ENCODE results near the gene KDM4B. TPM values are rescaled to one million over a fixed set of nuclear protein-coding genes. Genes with fewer than 3 reads are reported as not detected.

KDM4B gene
- total and polyA plus RNA-seq, 2 of the 8 experiments (the other 6 are each of a cell fraction or from before 2014, with no cell fraction given) = 12.0 to 31.9 TPM

DNA sequence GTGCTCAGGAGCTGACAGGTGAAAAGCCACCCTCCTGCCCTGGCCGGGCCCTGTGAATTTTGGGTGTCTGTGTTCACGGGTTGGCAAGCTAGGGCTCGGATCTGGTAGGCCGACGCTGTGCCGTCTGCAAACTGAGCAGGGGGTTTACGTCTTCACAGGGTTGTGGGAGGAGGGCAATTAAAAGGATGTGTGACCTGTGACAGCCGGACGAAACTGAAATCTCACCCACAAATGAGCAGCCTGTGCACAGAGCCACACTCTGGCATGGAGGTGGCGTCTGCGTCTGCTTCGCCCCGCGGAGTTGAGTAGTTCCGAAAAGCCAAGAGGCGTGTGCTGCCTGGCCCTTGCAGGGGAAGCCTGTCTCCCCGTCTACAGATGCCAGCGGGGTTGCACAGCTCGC is 117.3 kb downstream of the KDM4B start:
- H2AFZ ChIP-seq (ENCODE audit: low read length) = no peak overlapping the region
- H3K23me2 ChIP-seq (ENCODE audit: low read depth, low read length) = no peaks in the 10 kb centered on the region
- no peak overlapping the region for H3K4me3 ChIP-seq (ENCODE audit: extremely low read depth in 1 of 4, insufficient read depth in 2 of 4, low read depth in 3 of 4, low read length in 4 of 4)
- peaks cover 0 to 6% (median 4%) of the 10 kb centered on the region in 4 experiments; a peak in 4 of 7 replicates for H3K4me1 ChIP-seq (replicated peaks in 1 of 4; ENCODE audit: control insufficient read depth in 3 of 4, insufficient read depth in 4 of 4, low read length in 3 of 4)
- H3K23ac ChIP-seq (ENCODE audit: insufficient read length) = no peak overlapping the region
- FAIRE-seq (no peak), DNase-seq (ENCODE audit: low read depth in 1 of 2, low spot score in 2 of 2) (no peak)
- no peaks in the 10 kb centered on the region for H3K79me2 ChIP-seq (ENCODE audit: control insufficient read depth in 1 of 2, insufficient read depth in 2 of 2, low read length in 2 of 2)
- no peak overlapping the region for H2BK20ac ChIP-seq (ENCODE audit: low read length)
- H2BK5ac ChIP-seq (ENCODE audit: low read depth, low read length) = no peak overlapping the region
- H3K56ac ChIP-seq (replicated peaks; ENCODE audit: insufficient read length, low read depth, low read length) = no peak overlapping the region
- H3K9me3 ChIP-seq (ENCODE audit: insufficient read depth in 2 of 2, low read depth in 1 of 2, low read length in 1 of 2) = no peaks in the 10 kb centered on the region
- CTCF ChIA-PET (ENCODE audit: partially characterized antibody) = interaction anchor here (0.7 to 7.9 kb wide), 30 partner anchors 8 to 430 kb away, joined by 3 to 62 read pairs (median 5); no protein-coding TSS in a partner anchor
- no peaks in the 10 kb centered on the region for H3K27me3 ChIP-seq (replicated peaks in 1 of 4; ENCODE audit: control insufficient read depth in 3 of 4, extremely low read depth in 1 of 4, insufficient read depth in 3 of 4, low read length in 3 of 4)
- no peak overlapping the region for H4K8ac ChIP-seq (ENCODE audit: extremely low read depth, insufficient read depth, low read length)
- peaks cover 3 to 5% of the 10 kb centered on the region in 2 experiments for H4K20me1 ChIP-seq (replicated peaks in 1 of 2; ENCODE audit: control insufficient read depth in 1 of 2, insufficient read depth in 2 of 2, low read length in 2 of 2)
- no peak overlapping the region for H2BK15ac ChIP-seq (ENCODE audit: low read length)
- no peak overlapping the region for H3K4ac ChIP-seq (replicated peaks; ENCODE audit: insufficient read length, low read depth, low read length)
- no peak overlapping the region for H2BK120ac ChIP-seq (replicated peaks; ENCODE audit: low read depth, low read length)
- no peaks in the 10 kb centered on the region; the same call in 1 of the 2 replicates for H3K79me1 ChIP-seq (ENCODE audit: low read depth, low read length)
- H3K4me2 ChIP-seq (ENCODE audit: insufficient read depth in 1 of 2, low read depth in 2 of 2, low read length in 2 of 2) = no peak overlapping the region
- H3K36me3 ChIP-seq (ENCODE audit: control insufficient read depth in 2 of 4, insufficient read depth in 4 of 4, low read length in 3 of 4) = peaks cover 0 to 3% (median 1%) of the 10 kb centered on the region in 4 experiments; a peak in 3 of 8 replicates
- H2BK12ac ChIP-seq (ENCODE audit: low read depth, low read length) = no peak overlapping the region
- H4K91ac ChIP-seq (replicated peaks; ENCODE audit: insufficient read length, low read length) = no peak overlapping the region
- H3K27ac ChIP-seq (ENCODE audit: low read depth, low read length) = no peak overlapping the region
- no peak overlapping the region for H3K14ac ChIP-seq (ENCODE audit: insufficient read length)
- no peak overlapping the region for H3K9ac ChIP-seq (replicated peaks in 1 of 4; ENCODE audit: extremely low read depth in 1 of 4, low read depth in 3 of 4, low read length in 3 of 4)
- H4K5ac ChIP-seq (ENCODE audit: insufficient read length, low read depth, low read length) = no peak overlapping the region
- H3K18ac ChIP-seq (ENCODE audit: extremely low read depth, low read length) = no peak overlapping the region
- POLR2A ChIA-PET (ENCODE audit: partially characterized antibody) = interaction anchor here (0.8 to 0.9 kb wide), 2 partner anchors 9 to 11 kb away, joined by 3 to 4 read pairs; no protein-coding TSS in a partner anchor
- TF ChIP-seq SIRT6 (IDR thresholded peaks at IDR 0.05; ENCODE audit: low read length) = no peak
- no peak for TF ChIP-seq JUN (IDR thresholded peaks at IDR 0.05; ENCODE audit: low read depth, low read length)
- no peak overlapping the region for H2AK5ac ChIP-seq (ENCODE audit: low read depth, low read length)
- 91% methylated on average over 19 of the region's 19 CpGs; no CpG with 5 or more reads in 1 of the 2 experiments for WGBS, 2 experiments (ENCODE audit: extremely low coverage in 1 of 2, insufficient coverage in 1 of 2, insufficient read length in 1 of 2, insufficient replicate concordance in 2 of 2, low coverage in 1 of 2, low lambda C conversion rate in 2 of 2, missing lambda C conversion rate in 1 of 2)
